Measurements from ENCODE around the gene KCNIP4.

The KCNIP4 gene

GRCh38 chr4:21900211-21900610 is 48.4 kb downstream of the KCNIP4 start:
- no peak for DNase-seq

- DNase-seq = no peak
Measured at GRCh38 chr4:21898101-21898500, 50.5 kb downstream of the KCNIP4 start.

GRCh38 chr4:21896767-21897166 is 51.8 kb downstream of the KCNIP4 start:
- DNase-seq = no peak

- DNase-seq = no peak
Measured at GRCh38 chr4:21893136-21893535, 55.4 kb downstream of the KCNIP4 start.

GRCh38 chr4:21890231-21890630 is 58.3 kb downstream of the KCNIP4 start:
- no peak for DNase-seq

GRCh38 chr4:21888195-21888976 is 60.2 kb downstream of the KCNIP4 start:
- no peak for DNase-seq

GRCh38 chr4:21887481-21887880 is 61.1 kb downstream of the KCNIP4 start:
- no peak for DNase-seq

- no peak for DNase-seq
Measured at GRCh38 chr4:21885770-21886169, 62.8 kb downstream of the KCNIP4 start.

- DNase-seq = no peak
Measured at GRCh38 chr4:21885241-21885640, 63.3 kb downstream of the KCNIP4 start.

GRCh38 chr4:21884615-21885014 is 64.0 kb downstream of the KCNIP4 start:
- DNase-seq = no peak

- DNase-seq = no peak
Measured at GRCh38 chr4:21882051-21882839, 66.3 kb downstream of the KCNIP4 start.

GRCh38 chr4:21879187-21879586 is 69.4 kb downstream of the KCNIP4 start:
- no peak for DNase-seq

- no peak for DNase-seq
Measured at GRCh38 chr4:21876711-21877110, 71.9 kb downstream of the KCNIP4 start.

- DNase-seq = no peak
Measured at GRCh38 chr4:21873145-21873544, 75.4 kb downstream of the KCNIP4 start.

- DNase-seq = no peak
Measured at GRCh38 chr4:21872101-21872500, 76.5 kb downstream of the KCNIP4 start.

- no peak for DNase-seq
Measured at GRCh38 chr4:21869978-21870745, 78.4 kb downstream of the KCNIP4 start.

- DNase-seq = no peak
Measured at GRCh38 chr4:21864686-21865085, 83.9 kb downstream of the KCNIP4 start.

GRCh38 chr4:21862917-21863316 is 85.7 kb downstream of the KCNIP4 start:
- no peak for DNase-seq

GRCh38 chr4:21858971-21859370 is 89.6 kb downstream of the KCNIP4 start:
- no peak for DNase-seq

- no peak for DNase-seq
Measured at GRCh38 chr4:21856754-21857153, 91.8 kb downstream of the KCNIP4 start.

GRCh38 chr4:21856301-21856700 is 92.3 kb downstream of the KCNIP4 start:
- DNase-seq = no peak

- DNase-seq = no peak
Measured at GRCh38 chr4:21849077-21849476, 99.5 kb downstream of the KCNIP4 start.

GRCh38 chr4:21848021-21848420 is 100.6 kb downstream of the KCNIP4 start:
- DNase-seq = no peak

- no peak for DNase-seq
Measured at GRCh38 chr4:21845663-21846062, 102.9 kb downstream of the KCNIP4 start.
